HepG2 (cell line): ENCODE measurements around the gene PDCD2. TPM values are rescaled to one million over a fixed set of nuclear protein-coding genes. Genes with fewer than 3 reads are reported as not detected.

ENCODE experiments used
- BORCS8-MEF2B ChIP-seq: sonication (generic); formaldehyde crosslinking; IDR thresholded peaks from 2 replicates; pipeline ENCODE4 v1.8.0; 2022; ENCODE audit warnings: mild to moderate bottlenecking, missing genetic modification reagents
- IRF9 ChIP-seq: sonication (generic); formaldehyde crosslinking; IDR thresholded peaks from 2 replicates; pipeline ENCODE4 v1.8.0; 2022; ENCODE audit warnings: missing genetic modification reagents, mild to moderate bottlenecking, borderline replicate concordance
- MTA1 ChIP-seq: sonication (generic); formaldehyde crosslinking; IDR thresholded peaks from 2 replicates; pipeline ENCODE4 v1.4.0; 2020; ENCODE audit warnings: missing genetic modification reagents, mild to moderate bottlenecking, borderline replicate concordance
- PAXIP1 ChIP-seq: sonication (generic); formaldehyde crosslinking; conservative IDR thresholded peaks from 2 replicates; pipeline ENCODE4 v1.4.0; 2020; ENCODE audit warnings: mild to moderate bottlenecking, missing genetic modification reagents, moderate library complexity
- REPIN1 ChIP-seq: sonication (generic); formaldehyde crosslinking; IDR thresholded peaks from 2 replicates; pipeline ENCODE4 v1.8.0; 2022; ENCODE audit warnings: missing genetic modification reagents, low read depth, mild to moderate bottlenecking, borderline replicate concordance
- REXO4 ChIP-seq: sonication (generic); formaldehyde crosslinking; IDR thresholded peaks from 2 replicates; pipeline ENCODE4 v1.8.0; 2022; ENCODE audit warnings: missing genetic modification reagents, mild to moderate bottlenecking, borderline replicate concordance
- ZBTB4 ChIP-seq: sonication (generic); formaldehyde crosslinking; IDR thresholded peaks from 2 replicates; pipeline ENCODE4 v1.4.0; 2020; ENCODE audit warnings: missing genetic modification reagents, mild to moderate bottlenecking, borderline replicate concordance
- ZNF253 ChIP-seq: sonication (generic); formaldehyde crosslinking; IDR thresholded peaks from 2 replicates; pipeline ENCODE4 v1.8.0; 2022; ENCODE audit warnings: mild to moderate bottlenecking, missing genetic modification reagents, borderline replicate concordance
- ZNF275 ChIP-seq: sonication (generic); formaldehyde crosslinking; IDR thresholded peaks from 2 replicates; pipeline ENCODE4 v1.8.0; 2022; ENCODE audit warnings: missing genetic modification reagents, mild to moderate bottlenecking, inconsistent platforms, borderline replicate concordance
- ZNF496 ChIP-seq: sonication (generic); formaldehyde crosslinking; IDR thresholded peaks from 2 replicates; pipeline ENCODE4 v1.8.1; 2023; ENCODE audit warnings: mild to moderate bottlenecking, moderate library complexity, missing genetic modification reagents; ENCODE audit not compliant: insufficient replicate concordance
- ZNF543 ChIP-seq: sonication (generic); formaldehyde crosslinking; IDR thresholded peaks from 2 replicates; pipeline ENCODE4 v1.4.0; 2020; ENCODE audit warnings: mild to moderate bottlenecking, missing genetic modification reagents
- ZNF547 ChIP-seq: sonication (generic); formaldehyde crosslinking; IDR thresholded peaks from 2 replicates; pipeline ENCODE4 v1.5.1; 2020; ENCODE audit warnings: mild to moderate bottlenecking, missing genetic modification reagents
- ZNF557 ChIP-seq: sonication (generic); formaldehyde crosslinking; IDR thresholded peaks from 2 replicates; pipeline ENCODE4 v1.4.0; 2020; ENCODE audit warnings: missing genetic modification reagents
- ZNF564 ChIP-seq: sonication (generic); formaldehyde crosslinking; IDR thresholded peaks from 2 replicates; pipeline ENCODE4 v1.8.1; 2023; ENCODE audit warnings: mild to moderate bottlenecking, missing genetic modification reagents
- ZNF660 ChIP-seq: sonication (generic); formaldehyde crosslinking; IDR thresholded peaks from 2 replicates; pipeline ENCODE4 v1.5.1; 2020; ENCODE audit warnings: mild to moderate bottlenecking, low read depth, missing genetic modification reagents, borderline replicate concordance
- ZNF691 ChIP-seq: sonication (generic); formaldehyde crosslinking; IDR thresholded peaks from 2 replicates; pipeline ENCODE4 v1.4.0; 2020; ENCODE audit warnings: missing genetic modification reagents, low read depth, mild to moderate bottlenecking, borderline replicate concordance
- ZSCAN20 ChIP-seq: sonication (generic); formaldehyde crosslinking; IDR thresholded peaks from 2 replicates; pipeline ENCODE4 v1.4.0; 2020; ENCODE audit warnings: missing genetic modification reagents, mild to moderate bottlenecking, borderline replicate concordance
- polyA plus RNA-seq, 8 experiments: library from polyadenylated mRNA; depleted of rRNA in 3 of 8; stranded (reverse) in 7 of 8; unstranded in 1 of 8; fragments of >200 nt; fragmentation: Illumina TruSeq in 4 of 8; extraction: Trizol in 4 of 8; gene quantifications; 2 replicates each; pipeline versions ENCODE4 v1.2.1 to v1.2.3, GENCODE V29; 2011 to 2016; ENCODE audit warnings: low read depth in 4 of 8, missing spikeins in 1 of 8, mixed read lengths in 1 of 8; ENCODE audit not compliant: insufficient read depth in 1 of 8
- total RNA-seq, 5 experiments: library from RNA; depleted of rRNA; stranded (reverse); fragments of >200 nt; fragmentation: Illumina TruSeq; extraction: Trizol; gene quantifications; 2 replicates each; pipeline ENCODE4 v1.2.3, GENCODE V29; 2016; ENCODE audit warnings: low read depth in 1 of 5

Gene PDCD2
- total and polyA plus RNA-seq, 2 of the 13 experiments (the other 11 are each of a cell fraction or from before 2014, with no cell fraction given): 83.6 to 133 TPM

- TF ChIP-seq PAXIP1 (CRISPR knock-in tag) (no peak; the same call in 1 of the 2 replicates), ZNF543 (peak; percentile 60; the same call in 1 of the 2 replicates), IRF9 (CRISPR knock-in tag) (peak; percentile 87; the same call in 1 of the 2 replicates), ZSCAN20 (CRISPR knock-in tag) (peak; percentile 18; the same call in 1 of the 2 replicates), ZNF660 (CRISPR knock-in tag) (no peak), MTA1 (CRISPR knock-in tag) (peak; percentile 61; the same call in 1 of the 2 replicates), ZNF275 (CRISPR knock-in tag) (peak; percentile 72; the same call in 1 of the 2 replicates), ZNF557 (CRISPR knock-in tag) (no peak), ZBTB4 (CRISPR knock-in tag) (peak; percentile 47; the same call in 1 of the 2 replicates), ZNF253 (CRISPR knock-in tag) (0 out of 2 replicates have a peak, but pooled peaks have one; percentile 26), BORCS8-MEF2B (CRISPR knock-in tag) (peak; percentile 83; the same call in 1 of the 2 replicates), ZNF547 (CRISPR knock-in tag) (peak; percentile 92), ZNF691 (0 out of 2 replicates have a peak, but pooled peaks have one; percentile 70), ZNF564 (CRISPR knock-in tag) (no peak; the same call in 1 of the 2 replicates), ZNF496 (CRISPR knock-in tag) (no peak), REXO4 (no peak), REPIN1 (CRISPR knock-in tag) (peak; percentile 84; the same call in 1 of the 2 replicates)
These were observed 31.5 kb downstream of the PDCD2 start, which contains the start of gene PSMB1 (continued) for GRCh38 chr6:170552765-170553533.
